Endodermal cell (in vitro differentiated cells): Measurements from ENCODE around the gene CHI3L1. TPM values are rescaled to one million over a fixed set of nuclear protein-coding genes. Genes with fewer than 3 reads are reported as not detected.

ENCODE experiments used
- DNase-seq: peaks from one replicate; pipeline ENCODE4 v3.0.0-alpha.2; 2017
- H3K27ac ChIP-seq: 2 replicates; pipeline ENCODE4 v1.5.1; 2013; ENCODE audit warnings: mild to moderate bottlenecking, low read depth, low read length, moderate library complexity
- H3K27me3 ChIP-seq: 2 replicates; pipeline ENCODE4 v1.6.1; 2013; ENCODE audit warnings: mild to moderate bottlenecking, low read length, moderate library complexity; ENCODE audit not compliant: insufficient read depth, control insufficient read depth, poor library complexity, severe bottlenecking
- H3K36me3 ChIP-seq: 2 replicates; pipeline ENCODE4 v1.7.0; 2013; ENCODE audit warnings: mild to moderate bottlenecking, low read length, moderate library complexity; ENCODE audit not compliant: control insufficient read depth, insufficient read depth
- H3K4me1 ChIP-seq: one replicate; pipeline ENCODE4 v1.7.0; 2013; ENCODE audit warnings: low read length; ENCODE audit not compliant: control insufficient read depth, insufficient read depth
- H3K4me3 ChIP-seq: 2 replicates; pipeline ENCODE4 v1.5.1; 2013; ENCODE audit warnings: mild to moderate bottlenecking, low read length, moderate library complexity
- H3K9ac ChIP-seq: 2 replicates; pipeline ENCODE4 v1.6.1; 2013; ENCODE audit warnings: mild to moderate bottlenecking, low read length, moderate library complexity; ENCODE audit not compliant: poor library complexity, severe bottlenecking; ENCODE audit errors: extremely low read depth
- H3K9me3 ChIP-seq: 2 replicates; pipeline ENCODE4 v1.6.1; 2013; ENCODE audit warnings: mild to moderate bottlenecking, low read length, moderate library complexity; ENCODE audit not compliant: control insufficient read depth
- H3K27ac Mint-ChIP-seq: 2 replicates; pipeline ENCODE4 v1.8.0; 2020; ENCODE audit warnings: mixed read lengths
- H3K27me3 Mint-ChIP-seq: 2 replicates; pipeline ENCODE4 v1.8.0; 2021; ENCODE audit warnings: mild to moderate bottlenecking, mixed read lengths; ENCODE audit not compliant: insufficient read depth
- H3K36me3 Mint-ChIP-seq: 2 replicates; pipeline ENCODE4 v1.8.0; 2020; ENCODE audit warnings: low read depth, mixed read lengths
- H3K4me1 Mint-ChIP-seq: 2 replicates; pipeline ENCODE4 v1.8.0; 2020; ENCODE audit warnings: mixed read lengths
- H3K4me3 Mint-ChIP-seq: 2 replicates; pipeline ENCODE4 v1.8.0; 2020; ENCODE audit warnings: mild to moderate bottlenecking, moderate library complexity, mixed read lengths
- H3K9me3 Mint-ChIP-seq: 2 replicates; pipeline ENCODE4 v1.8.0; 2020; ENCODE audit warnings: mild to moderate bottlenecking, mixed read lengths
- CTCF ChIP-seq: fragments of 200-600 bp; sonication (generic); conservative IDR thresholded peaks from 2 replicates; pipeline ENCODE4 v1.5.0; 2021; ENCODE audit warnings: antibody characterized with exemption, mild to moderate bottlenecking
- WGBS, 2 experiments: methylation state at CpG; one replicate each; pipeline versions ENCODE4 v1.1.5 to v1.1.7; 2013; ENCODE audit warnings: missing lambda C conversion rate in 2 of 2, mixed read lengths in 1 of 2; ENCODE audit not compliant: insufficient coverage in 1 of 2, insufficient read length in 1 of 2; 5-methylcytosine and 5-hydroxymethylcytosine counted together
- total RNA-seq, 2 donors: library from RNA; stranded (reverse); fragmentation: NEBNext Ultra II Directional in 1 of 2; extraction: Animal tissue kit (Norgen Biotek cat#: 25700) in 1 of 2; gene quantifications; 2 replicates in 1 of 2; 3 replicates in 1 of 2; pipeline ENCODE4 v1.2.1, GENCODE V29; 2021

The CHI3L1 gene
- total RNA-seq, 2 donors from 2014 or later = 0.18 to 1.1 TPM

- Histone ChIP-seq H3K27ac (no peak overlapping the region), H3K9me3 (no peaks in the 10 kb centered on the region), H3K4me3 (no peak overlapping the region), H3K36me3 (no peaks in the 10 kb centered on the region), H3K4me1 (no peaks in the 10 kb centered on the region), H3K27me3 (peaks cover 15% of the 10 kb centered on the region), H3K9ac (no peak overlapping the region)
- no peaks in the 10 kb centered on the region for H3K9me3 Mint-ChIP-seq
- no peaks in the 10 kb centered on the region for H3K36me3 Mint-ChIP-seq
- 94% methylated on average over 12 to 18 of the region's 18 CpGs for WGBS, 2 experiments
- no peak overlapping the region for H3K4me3 Mint-ChIP-seq
- H3K27ac Mint-ChIP-seq = no peak overlapping the region
- TF ChIP-seq CTCF = no peak
- H3K4me1 Mint-ChIP-seq = no peaks in the 10 kb centered on the region
- no peak for DNase-seq
- peaks cover 28% of the 10 kb centered on the region for H3K27me3 Mint-ChIP-seq
Measured at GRCh38 chr1:203223012-203223775, 36.7 kb upstream of the CHI3L1 start.

- peaks cover 9% of the 10 kb centered on the region for H3K4me1 Mint-ChIP-seq
- no peak overlapping the region for H3K27ac ChIP-seq
- no peaks in the 10 kb centered on the region for H3K36me3 ChIP-seq
- 81 to 86% methylated on average over 5 to 8 of the region's 8 CpGs for WGBS, 2 experiments
- H3K27ac Mint-ChIP-seq = no peak overlapping the region
- no peak for TF ChIP-seq CTCF
- H3K27me3 Mint-ChIP-seq = peaks cover 31% of the 10 kb centered on the region
- H3K9me3 Mint-ChIP-seq = no peaks in the 10 kb centered on the region
- no peaks in the 10 kb centered on the region for H3K9me3 ChIP-seq
- H3K4me3 ChIP-seq = no peak overlapping the region
- no peaks in the 10 kb centered on the region for H3K4me1 ChIP-seq
- H3K36me3 Mint-ChIP-seq = no peaks in the 10 kb centered on the region
- DNase-seq = peak; percentile 75
- peaks cover 13% of the 10 kb centered on the region for H3K27me3 ChIP-seq
- H3K9ac ChIP-seq = no peak overlapping the region
- H3K4me3 Mint-ChIP-seq = no peak overlapping the region
Measured at GRCh38 chr1:203219934-203220333, 33.4 kb upstream of the CHI3L1 start.

- no peak overlapping the region for H3K4me3 ChIP-seq
- no peaks in the 10 kb centered on the region for H3K36me3 ChIP-seq
- H3K27me3 ChIP-seq = peaks cover 12% of the 10 kb centered on the region
- peaks cover 10% of the 10 kb centered on the region for H3K4me1 Mint-ChIP-seq
- DNase-seq = peak; percentile 33
- no peak overlapping the region for H3K27ac ChIP-seq
- no peaks in the 10 kb centered on the region for H3K36me3 Mint-ChIP-seq
- H3K4me3 Mint-ChIP-seq = no peak overlapping the region
- TF ChIP-seq CTCF = no peak
- no peak overlapping the region for H3K9ac ChIP-seq
- no peak overlapping the region for H3K27ac Mint-ChIP-seq
- 84% methylated on average over 1 of the region's 1 CpG; no CpG with 5 or more reads in 1 of the 2 experiments for WGBS, 2 experiments
- peaks cover 30% of the 10 kb centered on the region for H3K27me3 Mint-ChIP-seq
- no peaks in the 10 kb centered on the region for H3K4me1 ChIP-seq
- H3K9me3 Mint-ChIP-seq = no peaks in the 10 kb centered on the region
- no peaks in the 10 kb centered on the region for H3K9me3 ChIP-seq
Measured at GRCh38 chr1:203219171-203219570, 32.7 kb upstream of the CHI3L1 start.
